Measurements from ENCODE around the gene FBXW2. TPM values are rescaled to one million over a fixed set of nuclear protein-coding genes. Genes with fewer than 3 reads are reported as not detected.

Gene FBXW2
- total and polyA plus RNA-seq, 10 of the 15 experiments (the other 5 are each of a cell fraction or from before 2014, with no cell fraction given): 2.9 to 56.9 (median 39.1) TPM

DNA sequence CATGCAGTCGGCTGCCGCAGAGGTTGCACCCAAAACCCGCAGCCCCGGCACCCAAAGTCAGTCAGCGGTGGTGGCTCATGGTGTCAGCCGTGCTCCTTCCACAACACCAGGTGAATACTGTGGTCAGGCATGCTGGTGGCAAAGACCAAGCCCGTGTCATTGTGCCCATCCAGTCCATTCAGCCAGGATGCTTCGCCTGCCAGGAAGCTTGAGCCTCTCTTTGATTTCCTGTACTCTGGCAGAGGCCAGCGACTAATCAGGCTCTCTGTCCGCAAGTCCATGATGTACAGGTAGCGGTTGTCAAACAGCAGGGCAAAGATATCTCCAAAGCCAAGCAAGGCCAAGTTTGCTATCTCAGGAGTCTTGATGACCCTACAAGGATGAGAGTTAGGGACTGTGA lies 28.7 kb downstream of the FBXW2 start:
- intact Hi-C loops (cut with micrococcal nuclease; ENCODE audit: unreplicated experiment): no loop called here

DNA sequence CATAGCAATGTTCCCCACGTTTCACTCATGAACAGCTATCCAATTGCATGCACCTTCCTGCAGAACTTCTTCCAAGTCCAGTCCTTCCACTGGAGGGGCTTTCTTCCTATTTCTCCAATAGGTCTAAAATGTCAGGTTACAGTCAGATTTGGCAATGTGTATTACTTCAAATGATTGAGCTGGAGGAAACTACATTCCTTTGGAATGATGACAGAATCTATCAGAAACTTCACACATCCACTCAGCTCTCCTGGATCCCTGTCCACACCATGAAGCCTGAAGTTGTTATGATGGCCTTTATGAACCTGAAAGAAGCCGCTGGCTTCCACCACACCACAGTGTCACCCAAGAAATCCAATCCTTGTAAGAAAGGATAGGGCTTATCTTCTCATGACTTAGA lies 32.2 kb downstream of the FBXW2 start:
- ChIA-PET RAD21 (ENCODE audit: unreplicated experiment) (interaction anchor here (1.0 to 1.5 kb wide), 3 partner anchors 86 to 299 kb away, joined by 3 to 4 read pairs (median 3); no protein-coding TSS in a partner anchor), POLR2A (interaction anchor here (0.7 kb wide), 1 partner anchor 19 kb away, joined by 3 read pairs; no protein-coding TSS in a partner anchor), CTCF (interaction anchor here (0.9 to 1.9 kb wide), 4 partner anchors 8 to 315 kb away, joined by 3 to 4 read pairs (median 4); no protein-coding TSS in a partner anchor), SMC1A (ENCODE audit: uncharacterized antibody, unreplicated experiment) (interaction anchor here (1.1 to 2.9 kb wide), 4 partner anchors 12 to 299 kb away, joined by 3 to 6 read pairs (median 5); no protein-coding TSS in a partner anchor)
- no peaks in the 10 kb centered on the region for H3K79me2 ChIP-seq (ENCODE audit: control insufficient read depth, insufficient read depth, low read length)
- H3K4me2 ChIP-seq (ENCODE audit: control insufficient read depth, insufficient read depth): no peak overlapping the region
- no peaks in the 10 kb centered on the region for H3K27me3 ChIP-seq (replicated peaks in 1 of 2; ENCODE audit: control insufficient read depth in 2 of 2, insufficient read depth in 2 of 2, low read length in 1 of 2)
- 92% methylated on average over 2 of the region's 2 CpGs for WGBS (ENCODE audit: insufficient coverage, insufficient replicate concordance, low lambda C conversion rate, missing lambda C conversion rate)
- no peak overlapping the region for H3K27ac ChIP-seq (ENCODE audit: control insufficient read depth, insufficient read depth)
- intact Hi-C loops (cut with micrococcal nuclease; ENCODE audit: unreplicated experiment): no loop called here
- no peak for FAIRE-seq
- H3K36me3 ChIP-seq (ENCODE audit: control insufficient read depth in 2 of 2, insufficient read depth in 2 of 2, low read length in 1 of 2): peaks cover 8 to 27% of the 10 kb centered on the region in 2 experiments
- TF ChIP-seq MYC (IDR thresholded peaks at IDR 0.05; ENCODE audit: insufficient read depth, insufficient read length, insufficient replicate concordance, low read length, severe bottlenecking) (no peak), YY1 (IDR thresholded peaks at IDR 0.05; ENCODE audit: low read depth, low read length) (no peak), CREM (IDR thresholded peaks at IDR 0.05; ENCODE audit: low read depth) (no peak), FOS (IDR thresholded peaks at IDR 0.05; ENCODE audit: borderline replicate concordance, extremely low read depth, insufficient read length) (no peak), SREBF2 (IDR thresholded peaks at IDR 0.05; ENCODE audit: low read length) (no peak), ZNF274 (IDR thresholded peaks at IDR 0.05; ENCODE audit: insufficient read depth, insufficient read length) (no peak), ETV6 (conservative IDR thresholded peaks at IDR 0.05 in 1 of 2, IDR thresholded peaks at IDR 0.05 in 1 of 2; ENCODE audit: borderline replicate concordance in 1 of 2, low read depth in 1 of 2) (no peak)
- no peaks in the 10 kb centered on the region for H3K9me3 ChIP-seq (replicated peaks; ENCODE audit: control insufficient read depth, insufficient read depth, low read length)
- no peak for ATAC-seq
- no peaks in the 10 kb centered on the region for H4K20me1 ChIP-seq (ENCODE audit: control insufficient read depth, insufficient read depth)
- no peak overlapping the region for H3K4me3 ChIP-seq
- no peak overlapping the region for H3K9ac ChIP-seq (ENCODE audit: control insufficient read depth, insufficient read depth, low read length)
- no TSS peak for BruUV-seq (replicated peaks)
- no peak overlapping the region for H2AFZ ChIP-seq (ENCODE audit: control insufficient read depth, low read depth, low read length)
- DNase-seq (ENCODE audit: low read depth, low spot score): no peak
- H3K4me1 ChIP-seq (ENCODE audit: control insufficient read depth, insufficient read depth, low read length): no peaks in the 10 kb centered on the region
- in situ Hi-C loops (cut with MboI): no loop called here

More for the DNA sequence above, 28.7 kb downstream of the FBXW2 start:
- H4K20me1 ChIP-seq (ENCODE audit: control insufficient read depth, insufficient read depth): no peaks in the 10 kb centered on the region
- DNase-seq (ENCODE audit: low read depth, low spot score) (no peak), ATAC-seq (no peak), FAIRE-seq (no peak)
- H3K4me3 ChIP-seq: no peak overlapping the region
- in situ Hi-C loops (cut with MboI): no loop called here
- H3K9me3 ChIP-seq (replicated peaks; ENCODE audit: control insufficient read depth, insufficient read depth, low read length): no peaks in the 10 kb centered on the region
- no peak overlapping the region for H3K9ac ChIP-seq (ENCODE audit: control insufficient read depth, insufficient read depth, low read length)
- no peaks in the 10 kb centered on the region for H3K4me1 ChIP-seq (ENCODE audit: control insufficient read depth, insufficient read depth, low read length)
- H3K27ac ChIP-seq (ENCODE audit: control insufficient read depth, insufficient read depth): no peak overlapping the region
- no peaks in the 10 kb centered on the region for H3K27me3 ChIP-seq (replicated peaks in 1 of 2; ENCODE audit: control insufficient read depth in 2 of 2, insufficient read depth in 2 of 2, low read length in 1 of 2)
- POLR2A ChIA-PET: no interaction called here
- SMC1A ChIA-PET (ENCODE audit: uncharacterized antibody, unreplicated experiment): interaction anchor here (0.6 kb wide), 1 partner anchor 110 kb away, joined by 3 read pairs; no protein-coding TSS in a partner anchor
- no peak overlapping the region for H3K4me2 ChIP-seq (ENCODE audit: control insufficient read depth, insufficient read depth)
- RAD21 ChIA-PET (ENCODE audit: unreplicated experiment): interaction anchor here (0.6 kb wide), 1 partner anchor 223 kb away, joined by 4 read pairs; no protein-coding TSS in a partner anchor
- 93% methylated on average over 11 of the region's 11 CpGs for WGBS (ENCODE audit: insufficient coverage, insufficient replicate concordance, low lambda C conversion rate, missing lambda C conversion rate)
- no TSS peak for BruUV-seq (replicated peaks)
- CTCF ChIA-PET: no interaction called here
- H3K36me3 ChIP-seq (ENCODE audit: control insufficient read depth in 2 of 2, insufficient read depth in 2 of 2, low read length in 1 of 2): peaks cover 8 to 48% of the 10 kb centered on the region in 2 experiments
- no peaks in the 10 kb centered on the region for H3K79me2 ChIP-seq (ENCODE audit: control insufficient read depth, insufficient read depth, low read length)
- H2AFZ ChIP-seq (ENCODE audit: control insufficient read depth, low read depth, low read length): no peak overlapping the region
- TF ChIP-seq KDM1A (IDR thresholded peaks at IDR 0.05; ENCODE audit: borderline replicate concordance): no peak
- TF ChIP-seq, protein P1, sequence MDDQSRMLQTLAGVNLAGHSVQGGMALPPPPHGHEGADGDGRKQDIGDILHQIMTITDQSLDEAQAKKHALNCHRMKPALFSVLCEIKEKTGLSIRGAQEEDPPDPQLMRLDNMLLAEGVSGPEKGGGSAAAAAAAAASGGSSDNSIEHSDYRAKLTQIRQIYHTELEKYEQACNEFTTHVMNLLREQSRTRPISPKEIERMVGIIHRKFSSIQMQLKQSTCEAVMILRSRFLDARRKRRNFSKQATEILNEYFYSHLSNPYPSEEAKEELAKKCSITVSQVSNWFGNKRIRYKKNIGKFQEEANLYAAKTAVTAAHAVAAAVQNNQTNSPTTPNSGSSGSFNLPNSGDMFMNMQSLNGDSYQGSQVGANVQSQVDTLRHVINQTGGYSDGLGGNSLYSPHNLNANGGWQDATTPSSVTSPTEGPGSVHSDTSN (IDR thresholded peaks at IDR 0.05; ENCODE audit: insufficient replicate concordance, low read depth, low read length): no peak
- TF ChIP-seq GABPA (IDR thresholded peaks at IDR 0.05; ENCODE audit: low read depth): no peak
- TF ChIP-seq NFIC (IDR thresholded peaks at IDR 0.05; ENCODE audit: low read depth, low read length): no peak
- TF ChIP-seq BACH1 (IDR thresholded peaks at IDR 0.05; ENCODE audit: borderline replicate concordance): no peak

Measured in GM12878 (cell line).